ENCODE results near the gene ZBTB3.

DNA sequence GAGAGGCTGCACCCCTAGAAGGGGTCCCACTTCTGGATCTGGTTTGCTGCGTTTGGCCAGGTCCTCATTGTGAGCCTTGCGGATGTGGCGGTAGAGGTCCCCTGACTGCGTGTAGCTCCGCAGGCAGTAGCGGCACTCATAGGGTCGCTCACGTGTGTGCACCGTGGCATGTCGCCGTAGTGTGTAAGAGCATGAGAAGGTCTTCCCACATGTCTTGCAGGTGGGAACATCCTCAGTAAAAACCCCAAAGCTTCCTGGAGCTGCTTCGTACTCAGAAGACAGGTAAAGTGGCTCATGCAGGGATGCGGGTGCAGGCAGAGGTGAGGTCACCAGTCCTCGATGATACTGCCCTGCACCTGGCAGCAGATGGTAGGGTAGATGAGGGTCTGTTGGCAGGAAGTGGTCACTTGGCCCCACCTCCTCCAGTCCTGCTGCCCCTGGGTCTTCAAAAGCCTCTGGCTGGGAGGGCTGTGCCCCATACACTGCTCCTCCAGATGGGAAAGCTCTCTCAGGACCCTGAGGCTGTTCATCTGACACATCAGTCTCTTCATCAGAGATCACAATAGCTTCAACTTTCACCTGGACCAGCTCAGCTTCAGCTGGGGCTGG, 1.7 kb downstream of the ZBTB3 start:
- TF ChIP-seq CTCF (IDR thresholded peaks at IDR 0.05) (no peak), POLR2AphosphoS2 (conservative IDR thresholded peaks at IDR 0.05; ENCODE audit: low read length) (no peak), CBX2 (IDR thresholded peaks at IDR 0.05; ENCODE audit: borderline replicate concordance, low read depth) (no peak), KDM1A (IDR thresholded peaks at IDR 0.05; ENCODE audit: low read depth) (no peak), CHD2 (IDR thresholded peaks at IDR 0.05; ENCODE audit: low read length, partially characterized antibody) (no peak), REST (IDR thresholded peaks at IDR 0.05) (no peak), CEBPB (IDR thresholded peaks at IDR 0.05) (no peak), ZFP36 (IDR thresholded peaks at IDR 0.05; ENCODE audit: borderline replicate concordance, partially characterized antibody) (no peak), RNF2 (IDR thresholded peaks at IDR 0.05; ENCODE audit: borderline replicate concordance, low read depth) (no peak), GATA3 (IDR thresholded peaks at IDR 0.05; ENCODE audit: borderline replicate concordance) (no peak), POLR2A (IDR thresholded peaks at IDR 0.05; ENCODE audit: low read length) (no peak), MAZ (IDR thresholded peaks at IDR 0.05; ENCODE audit: borderline replicate concordance, low read depth, low read length) (no peak), PHF8 (IDR thresholded peaks at IDR 0.05; ENCODE audit: borderline replicate concordance, low read depth) (no peak), EP300 (IDR thresholded peaks at IDR 0.05) (no peak)
